DOHH2 (cell line): ENCODE data around the gene MAP7D2.

ENCODE experiments used
- H3F3A ChIP-seq: fragments of 200-600 bp; sonication (generic), shearing (Covaris generic); 2 replicates; pipeline ENCODE4 v1.6.0; 2016; ENCODE audit warnings: antibody characterized with exemption, mild to moderate bottlenecking; ENCODE audit not compliant: control insufficient read depth, insufficient read depth
- H3K27ac ChIP-seq: fragments of 200-600 bp; sonication (generic); 2 replicates; pipeline ENCODE4 v1.5.1; 2014; ENCODE audit warnings: low read depth, mild to moderate bottlenecking, low read length, moderate library complexity
- H3K27me3 ChIP-seq: fragments of 200-600 bp; sonication (generic); 2 replicates; pipeline ENCODE4 v1.6.1; 2014; ENCODE audit warnings: mild to moderate bottlenecking, low read length, mixed read lengths; ENCODE audit not compliant: control insufficient read depth
- H3K36me3 ChIP-seq: fragments of 200-600 bp; sonication (generic); 2 replicates; pipeline ENCODE4 v1.6.1; 2014; ENCODE audit warnings: mild to moderate bottlenecking, low read length, moderate library complexity, mixed read lengths; ENCODE audit not compliant: control insufficient read depth
- H3K4me1 ChIP-seq: fragments of 200-600 bp; sonication (generic); 2 replicates; pipeline ENCODE4 v1.6.1; 2014; ENCODE audit warnings: mild to moderate bottlenecking, low read length, mixed read lengths; ENCODE audit not compliant: control insufficient read depth
- H3K4me2 ChIP-seq: fragments of 200-600 bp; sonication (generic); 2 replicates; pipeline ENCODE4 v1.6.0; 2014; ENCODE audit warnings: mild to moderate bottlenecking, low read length, moderate library complexity
- H3K4me3 ChIP-seq: fragments of 200-600 bp; sonication (generic); 2 replicates; pipeline ENCODE4 v1.5.1; 2014; ENCODE audit warnings: mild to moderate bottlenecking, low read length, mixed read lengths
- H3K79me2 ChIP-seq: fragments of 200-600 bp; sonication (generic); 2 replicates; pipeline ENCODE4 v1.6.1; 2014; ENCODE audit warnings: mild to moderate bottlenecking, low read length, mixed read lengths; ENCODE audit not compliant: control insufficient read depth
- H3K9me2 ChIP-seq: fragments of 200-600 bp; sonication (generic); replicated peaks from 2 replicates; pipeline ENCODE4 v1.6.1; 2014; ENCODE audit warnings: mild to moderate bottlenecking, low read length, mixed read lengths; ENCODE audit not compliant: control insufficient read depth
- H3K9me3 ChIP-seq: fragments of 200-600 bp; sonication (generic); 2 replicates; pipeline ENCODE4 v1.6.1; 2014; ENCODE audit warnings: antibody characterized with exemption, low read length, mixed read lengths; ENCODE audit not compliant: control insufficient read depth, insufficient read depth
- H4K20me1 ChIP-seq: fragments of 200-600 bp; sonication (generic); 2 replicates; pipeline ENCODE4 v1.6.0; 2014; ENCODE audit warnings: low read depth, mild to moderate bottlenecking, antibody characterized with exemption, low read length, moderate library complexity; ENCODE audit not compliant: control insufficient read depth, insufficient read depth
- EZH2phosphoT487 ChIP-seq: fragments of 200-600 bp; sonication (generic); IDR thresholded peaks from 2 replicates; pipeline ENCODE4 v1.6.1; 2017; ENCODE audit warnings: borderline replicate concordance, mild to moderate bottlenecking, antibody characterized with exemption, low read length, moderate library complexity, mixed read lengths
- TF ChIP-seq, protein P1 (sequence below): fragments of 200-600 bp; sonication (generic); IDR thresholded peaks from one replicate; pipeline ENCODE4 v1.5.1; 2014; ENCODE audit warnings: antibody characterized with exemption, mild to moderate bottlenecking, low read depth, low read length; ENCODE audit not compliant: poor library complexity, severe bottlenecking

The MAP7D2 gene

DNA sequence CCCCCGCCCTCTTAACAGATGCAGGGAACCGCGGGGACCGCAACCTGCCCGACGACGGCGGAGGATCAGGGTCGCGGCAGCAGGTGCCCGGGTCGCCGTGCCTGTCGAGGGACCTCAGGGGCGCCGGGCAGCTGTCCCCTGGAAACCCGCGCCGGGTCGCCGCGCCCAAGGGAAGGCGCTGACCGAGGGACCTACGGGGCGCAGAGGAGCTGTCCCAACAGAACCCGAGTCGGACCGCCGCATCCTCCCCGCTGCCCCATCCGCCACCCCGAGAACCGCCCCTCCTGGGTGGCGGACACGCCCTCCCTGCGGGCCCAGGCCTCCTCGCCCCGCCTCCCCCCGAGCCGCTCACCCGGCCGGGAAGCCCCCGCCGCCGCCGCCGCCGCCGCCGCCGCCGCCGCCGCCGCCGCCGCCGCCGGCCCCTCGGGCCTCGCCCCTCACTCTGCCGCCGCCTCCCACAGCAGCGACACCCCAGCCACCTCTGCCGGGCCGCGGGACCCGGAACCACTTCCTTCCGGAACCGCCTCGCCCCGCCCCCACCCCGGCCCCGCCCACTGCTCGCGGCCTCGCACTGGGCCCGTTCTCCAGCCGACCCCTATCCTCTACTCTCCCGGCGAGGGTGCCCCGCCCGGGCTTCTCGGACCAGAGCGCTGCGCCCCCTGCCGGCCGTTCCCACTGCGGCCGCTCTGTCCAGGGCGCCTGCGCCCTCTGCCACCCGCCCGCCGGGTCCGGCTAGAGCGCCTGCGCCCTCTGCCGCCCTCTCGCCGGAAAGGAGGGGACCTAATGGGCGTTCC, 126.0 kb downstream of the MAP7D2 start, which contains the start of gene BCLAF3:
Gene BCLAF3, minus strand, starts transcription at position 506 of the 794 bp plus-strand sequence. CDS start 20,797 bp downstream, outside the sequence.
- H4K20me1 ChIP-seq = no peaks in the 10 kb centered on the region
- H3K9me2 ChIP-seq = no peaks in the 10 kb centered on the region
- no peaks in the 10 kb centered on the region for H3K27me3 ChIP-seq
- peak within 1 kb of the TSS; percentile 79 for H3K4me2 ChIP-seq
- H3K9me3 ChIP-seq = no peaks in the 10 kb centered on the region
- H3K4me1 ChIP-seq = peaks cover 13% of the 10 kb centered on the region
- peaks cover 4% of the 10 kb centered on the region; the same call in 1 of the 2 replicates for H3K79me2 ChIP-seq
- H3K4me3 ChIP-seq = peak within 1 kb of the TSS; percentile 81
- TF ChIP-seq, protein P1, sequence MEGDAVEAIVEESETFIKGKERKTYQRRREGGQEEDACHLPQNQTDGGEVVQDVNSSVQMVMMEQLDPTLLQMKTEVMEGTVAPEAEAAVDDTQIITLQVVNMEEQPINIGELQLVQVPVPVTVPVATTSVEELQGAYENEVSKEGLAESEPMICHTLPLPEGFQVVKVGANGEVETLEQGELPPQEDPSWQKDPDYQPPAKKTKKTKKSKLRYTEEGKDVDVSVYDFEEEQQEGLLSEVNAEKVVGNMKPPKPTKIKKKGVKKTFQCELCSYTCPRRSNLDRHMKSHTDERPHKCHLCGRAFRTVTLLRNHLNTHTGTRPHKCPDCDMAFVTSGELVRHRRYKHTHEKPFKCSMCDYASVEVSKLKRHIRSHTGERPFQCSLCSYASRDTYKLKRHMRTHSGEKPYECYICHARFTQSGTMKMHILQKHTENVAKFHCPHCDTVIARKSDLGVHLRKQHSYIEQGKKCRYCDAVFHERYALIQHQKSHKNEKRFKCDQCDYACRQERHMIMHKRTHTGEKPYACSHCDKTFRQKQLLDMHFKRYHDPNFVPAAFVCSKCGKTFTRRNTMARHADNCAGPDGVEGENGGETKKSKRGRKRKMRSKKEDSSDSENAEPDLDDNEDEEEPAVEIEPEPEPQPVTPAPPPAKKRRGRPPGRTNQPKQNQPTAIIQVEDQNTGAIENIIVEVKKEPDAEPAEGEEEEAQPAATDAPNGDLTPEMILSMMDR = peak; percentile 63
- no peak for TF ChIP-seq EZH2phosphoT487
- no peaks in the 10 kb centered on the region for H3F3A ChIP-seq
- H3K27ac ChIP-seq = no peak within 1 kb of the TSS
- H3K36me3 ChIP-seq = no peaks in the 10 kb centered on the region

DNA sequence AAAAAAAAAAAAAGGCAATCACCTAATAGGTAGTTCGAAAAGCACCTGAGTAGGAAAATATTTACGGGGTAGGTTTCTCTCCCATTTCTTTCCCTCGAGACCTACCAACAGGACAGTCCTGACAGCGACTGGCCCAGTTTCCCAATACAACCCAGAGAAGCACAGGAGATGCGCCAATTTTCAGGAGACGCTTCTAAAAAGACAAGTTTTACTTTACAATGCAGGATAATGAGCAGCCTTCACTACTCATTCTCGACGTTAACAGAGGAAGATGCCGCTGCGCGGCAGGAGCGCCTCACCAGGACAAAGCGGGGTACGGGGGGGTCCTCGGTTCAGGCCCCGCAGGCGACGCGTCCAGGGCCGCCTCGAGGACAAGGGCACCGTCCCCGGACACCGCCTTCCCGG, 126.6 kb downstream of the MAP7D2 start:
- Histone ChIP-seq H3K9me2 (no peaks in the 10 kb centered on the region), H4K20me1 (no peaks in the 10 kb centered on the region), H3K36me3 (no peaks in the 10 kb centered on the region), H3K4me1 (peaks cover 13% of the 10 kb centered on the region), H3K27ac (no peak overlapping the region), H3K4me3 (peak overlapping the region; percentile 81), H3F3A (no peaks in the 10 kb centered on the region), H3K4me2 (peak overlapping the region; percentile 78), H3K27me3 (no peaks in the 10 kb centered on the region), H3K9me3 (no peaks in the 10 kb centered on the region), H3K79me2 (peaks cover 7% of the 10 kb centered on the region; the same call in 1 of the 2 replicates)
- TF ChIP-seq, protein P1 = no peak
- TF ChIP-seq EZH2phosphoT487 = no peak

DNA sequence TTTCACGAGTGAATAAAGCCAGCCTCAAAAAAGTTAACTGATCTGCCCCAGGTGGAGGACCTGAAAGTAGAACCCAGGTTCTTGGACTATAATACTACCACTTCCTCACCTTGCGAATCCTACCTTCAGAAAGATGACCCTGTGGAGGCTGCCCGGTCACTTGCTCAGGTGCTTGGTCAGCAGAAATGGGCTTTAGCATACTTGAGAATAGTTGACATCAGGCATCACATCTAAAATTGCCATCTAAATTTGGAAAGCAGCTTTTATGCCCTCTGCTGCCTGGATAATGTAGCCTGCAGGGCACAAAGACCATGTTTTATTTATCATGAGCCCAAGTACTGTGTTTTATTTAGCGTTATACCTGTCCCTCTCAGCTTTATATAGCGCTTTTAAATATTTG, 128.9 kb downstream of the MAP7D2 start:
- no peak overlapping the region for H3K4me3 ChIP-seq
- no peaks in the 10 kb centered on the region for H3K36me3 ChIP-seq
- H3K4me1 ChIP-seq = peaks cover 9% of the 10 kb centered on the region
- H4K20me1 ChIP-seq = no peaks in the 10 kb centered on the region
- H3K27me3 ChIP-seq = no peaks in the 10 kb centered on the region
- H3K4me2 ChIP-seq = no peak overlapping the region
- no peak for TF ChIP-seq EZH2phosphoT487
- TF ChIP-seq, protein P1 = no peak
- H3K9me2 ChIP-seq = no peaks in the 10 kb centered on the region
- peaks cover 7% of the 10 kb centered on the region; the same call in 1 of the 2 replicates for H3K79me2 ChIP-seq
- H3F3A ChIP-seq = no peaks in the 10 kb centered on the region
- no peak overlapping the region for H3K27ac ChIP-seq
- H3K9me3 ChIP-seq = no peaks in the 10 kb centered on the region
